Measurements from ENCODE around the gene SPTBN1. TPM values are rescaled to one million over a fixed set of nuclear protein-coding genes. Genes with fewer than 3 reads are reported as not detected.

The SPTBN1 gene
- total RNA-seq, 2 experiments from 2014 or later = 132 to 183 TPM

DNA sequence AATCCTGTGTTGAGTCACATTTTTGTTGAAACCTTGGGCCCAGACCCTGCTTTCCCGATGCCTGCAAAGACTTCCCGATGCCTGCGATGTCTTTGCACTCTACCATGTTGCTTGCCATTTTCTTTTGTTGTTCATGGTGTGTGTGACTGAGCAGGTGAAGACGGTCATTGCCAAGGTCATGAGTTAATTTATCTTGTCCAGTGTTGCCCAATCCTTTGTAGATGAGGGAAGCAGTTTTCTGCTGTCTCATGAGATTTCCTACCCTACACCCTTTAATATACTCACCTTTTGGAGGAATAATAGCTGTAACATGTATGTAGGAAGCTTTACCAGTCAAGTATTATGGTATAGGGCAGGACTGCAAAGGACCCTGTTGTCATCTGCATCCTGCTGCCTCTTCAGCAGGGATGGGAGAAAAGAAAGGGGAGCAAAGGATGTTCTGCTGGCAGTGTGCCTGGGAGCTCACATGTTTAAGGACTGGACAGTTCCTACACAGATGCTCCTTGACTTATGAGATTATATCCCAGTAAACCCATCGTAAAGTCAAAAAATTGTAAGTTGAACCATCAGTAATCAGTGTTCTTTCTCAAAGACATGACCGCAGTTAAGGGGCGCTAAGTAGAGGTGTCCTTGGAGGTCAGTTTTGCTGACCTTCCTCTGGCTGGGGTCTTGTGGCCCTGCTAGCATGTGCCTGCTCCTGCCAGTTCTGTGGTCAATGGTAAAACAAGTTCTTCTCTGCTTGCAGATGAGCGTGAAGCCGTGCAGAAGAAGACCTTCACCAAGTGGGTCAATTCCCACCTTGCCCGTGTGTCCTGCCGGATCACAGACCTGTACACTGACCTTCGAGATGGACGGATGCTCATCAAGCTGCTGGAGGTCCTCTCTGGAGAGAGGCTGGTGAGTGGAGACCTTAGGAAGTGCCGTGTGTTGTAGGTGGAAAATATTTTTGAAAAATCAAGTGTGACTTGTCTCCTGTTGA, 142.5 kb downstream of the SPTBN1 start:
- intact Hi-C loops (cut with micrococcal nuclease; ENCODE audit: unreplicated experiment) = no loop called here
- H3K27ac ChIP-seq (ENCODE audit: low read depth, low read length, poor library complexity, severe bottlenecking) = no peak overlapping the region

DNA sequence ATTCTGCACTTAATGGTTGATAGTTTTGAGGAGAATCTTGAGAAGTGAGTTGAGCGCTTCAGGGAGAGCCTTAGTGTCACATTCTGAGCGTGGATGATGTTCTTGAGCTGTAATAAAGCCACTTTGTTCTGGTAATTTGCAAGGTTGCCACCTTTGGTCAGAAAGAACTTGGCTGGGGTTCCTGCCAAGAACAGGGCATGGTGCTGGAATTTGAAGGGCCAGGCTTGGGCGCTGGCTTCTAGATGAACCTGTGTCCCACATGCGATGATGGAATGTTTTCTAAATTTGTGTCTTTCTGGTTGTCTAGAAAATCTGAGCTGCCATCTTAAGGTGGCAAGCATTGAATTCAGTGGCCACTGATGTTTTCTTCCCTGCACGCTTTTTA, 143.2 kb downstream of the SPTBN1 start:
- peaks cover 8% of the 10 kb centered on the region; the same call in 1 of the 2 replicates for H4K20me1 ChIP-seq (ENCODE audit: insufficient read depth, low read length)

More for the DNA sequence above, 142.5 kb downstream of the SPTBN1 start:
- no peaks in the 10 kb centered on the region for H3K9me2 ChIP-seq (ENCODE audit: insufficient read depth, low read length)
- POLR2A ChIA-PET = interaction anchor here (0.7 to 3.8 kb wide), 6 partner anchors 8 to 30 kb away, joined by 3 to 29 read pairs (median 4); no protein-coding TSS in a partner anchor
- BruUV-seq (replicated peaks) = no TSS peak
- CTCF ChIA-PET (ENCODE audit: unreplicated experiment) = interaction anchor here (0.6 to 1.9 kb wide), 2 partner anchors 10 to 49 kb away, joined by 3 to 4 read pairs; no protein-coding TSS in a partner anchor
- DNase-seq (ENCODE audit: low spot score) = no peak
- H3K4me1 ChIP-seq (ENCODE audit: insufficient read depth, low read length, poor library complexity, severe bottlenecking) = peaks cover 51% of the 10 kb centered on the region
- peaks cover 67% of the 10 kb centered on the region; the same call in 1 of the 2 replicates for H3K79me2 ChIP-seq (ENCODE audit: insufficient read depth, low read depth, low read length)
- H3K4me2 ChIP-seq (ENCODE audit: low read length) = no peak overlapping the region
- H3K36me3 ChIP-seq (ENCODE audit: insufficient read depth, low read length) = peaks cover 41% of the 10 kb centered on the region
- H3K9me3 ChIP-seq (ENCODE audit: low read length) = no peaks in the 10 kb centered on the region
- no peak overlapping the region for H2AFZ ChIP-seq (ENCODE audit: low read length)
- no peak overlapping the region for H3K4me3 ChIP-seq (ENCODE audit: low read depth, low read length, poor library complexity, severe bottlenecking)
- peaks cover 8% of the 10 kb centered on the region; the same call in 1 of the 2 replicates for H4K20me1 ChIP-seq (ENCODE audit: insufficient read depth, low read length)
- TF ChIP-seq EZH2phosphoT487 (IDR thresholded peaks at IDR 0.05; ENCODE audit: borderline replicate concordance, low read depth, low read length) = no peak
- TF ChIP-seq, protein P1, sequence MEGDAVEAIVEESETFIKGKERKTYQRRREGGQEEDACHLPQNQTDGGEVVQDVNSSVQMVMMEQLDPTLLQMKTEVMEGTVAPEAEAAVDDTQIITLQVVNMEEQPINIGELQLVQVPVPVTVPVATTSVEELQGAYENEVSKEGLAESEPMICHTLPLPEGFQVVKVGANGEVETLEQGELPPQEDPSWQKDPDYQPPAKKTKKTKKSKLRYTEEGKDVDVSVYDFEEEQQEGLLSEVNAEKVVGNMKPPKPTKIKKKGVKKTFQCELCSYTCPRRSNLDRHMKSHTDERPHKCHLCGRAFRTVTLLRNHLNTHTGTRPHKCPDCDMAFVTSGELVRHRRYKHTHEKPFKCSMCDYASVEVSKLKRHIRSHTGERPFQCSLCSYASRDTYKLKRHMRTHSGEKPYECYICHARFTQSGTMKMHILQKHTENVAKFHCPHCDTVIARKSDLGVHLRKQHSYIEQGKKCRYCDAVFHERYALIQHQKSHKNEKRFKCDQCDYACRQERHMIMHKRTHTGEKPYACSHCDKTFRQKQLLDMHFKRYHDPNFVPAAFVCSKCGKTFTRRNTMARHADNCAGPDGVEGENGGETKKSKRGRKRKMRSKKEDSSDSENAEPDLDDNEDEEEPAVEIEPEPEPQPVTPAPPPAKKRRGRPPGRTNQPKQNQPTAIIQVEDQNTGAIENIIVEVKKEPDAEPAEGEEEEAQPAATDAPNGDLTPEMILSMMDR (conservative IDR thresholded peaks at IDR 0.05; ENCODE audit: low read length) = no peak

More for the DNA sequence above, 143.2 kb downstream of the SPTBN1 start:
- ChIA-PET POLR2A (interaction anchor here (0.7 to 1.1 kb wide), 4 partner anchors 20 to 29 kb away, joined by 3 read pairs; no protein-coding TSS in a partner anchor), CTCF (ENCODE audit: unreplicated experiment) (interaction anchor here (0.6 kb wide), 1 partner anchor 50 kb away, joined by 3 read pairs; no protein-coding TSS in a partner anchor)
- Histone ChIP-seq H3K4me1 (ENCODE audit: insufficient read depth, low read length, poor library complexity, severe bottlenecking) (peaks cover 51% of the 10 kb centered on the region), H3K27ac (ENCODE audit: low read depth, low read length, poor library complexity, severe bottlenecking) (no peak overlapping the region), H3K79me2 (ENCODE audit: insufficient read depth, low read depth, low read length) (peaks cover 70% of the 10 kb centered on the region; the same call in 1 of the 2 replicates), H2AFZ (ENCODE audit: low read length) (no peak overlapping the region), H3K4me2 (ENCODE audit: low read length) (no peak overlapping the region), H3K4me3 (ENCODE audit: low read depth, low read length, poor library complexity, severe bottlenecking) (no peak overlapping the region), H3K36me3 (ENCODE audit: insufficient read depth, low read length) (peaks cover 41% of the 10 kb centered on the region), H3K9me3 (ENCODE audit: low read length) (no peaks in the 10 kb centered on the region), H3K9me2 (ENCODE audit: insufficient read depth, low read length) (no peaks in the 10 kb centered on the region)
- DNase-seq (ENCODE audit: low spot score) = no peak
- no peak for TF ChIP-seq EZH2phosphoT487 (IDR thresholded peaks at IDR 0.05; ENCODE audit: borderline replicate concordance, low read depth, low read length)
- TF ChIP-seq, protein P1 (conservative IDR thresholded peaks at IDR 0.05; ENCODE audit: low read length) = no peak
- BruUV-seq (replicated peaks) = no TSS peak
- intact Hi-C loops (cut with micrococcal nuclease; ENCODE audit: unreplicated experiment) = no loop called here

Data from OCI-LY7 (cell line).